H9 (cell line): Measurements from ENCODE around the gene CST9L. TPM values are rescaled to one million over a fixed set of nuclear protein-coding genes. Genes with fewer than 3 reads are reported as not detected.

Source experiments
- DNase-seq: peaks from one replicate; pipeline ENCODE4 v3.0.0-alpha.2; 2017
- H2AFZ ChIP-seq: one replicate; pipeline ENCODE4 v1.6.1; 2013; ENCODE audit warnings: mild to moderate bottlenecking, low read length, control low read depth, moderate library complexity
- H2AK5ac ChIP-seq: 2 replicates; pipeline ENCODE4 v1.6.1; 2013; ENCODE audit warnings: low read length, control low read depth, mixed read lengths; ENCODE audit not compliant: insufficient read length
- H2BK120ac ChIP-seq: one replicate; pipeline ENCODE4 v1.6.1; 2013; ENCODE audit warnings: low read depth, mild to moderate bottlenecking, low read length, control low read depth, inconsistent platforms; ENCODE audit not compliant: poor library complexity, severe bottlenecking
- H2BK12ac ChIP-seq: 2 replicates; pipeline ENCODE4 v1.6.1; 2013; ENCODE audit warnings: low read length, control low read depth, mixed read lengths, low read depth; ENCODE audit not compliant: insufficient read length
- H2BK15ac ChIP-seq: 2 replicates; pipeline ENCODE4 v1.6.1; 2013; ENCODE audit warnings: low read depth, low read length, control low read depth
- H2BK20ac ChIP-seq: one replicate; pipeline ENCODE4 v1.6.1; 2013; ENCODE audit warnings: low read depth, mild to moderate bottlenecking, low read length, control low read depth, inconsistent platforms; ENCODE audit not compliant: poor library complexity, severe bottlenecking
- H2BK5ac ChIP-seq: 2 replicates; pipeline ENCODE4 v1.6.1; 2013; ENCODE audit warnings: low read length, control low read depth, mixed read lengths; ENCODE audit not compliant: insufficient read length
- H3K14ac ChIP-seq: 2 replicates; pipeline ENCODE4 v1.6.1; 2013; ENCODE audit warnings: low read length, control low read depth; ENCODE audit not compliant: insufficient read depth
- H3K18ac ChIP-seq: 2 replicates; pipeline ENCODE4 v1.6.1; 2013; ENCODE audit warnings: low read depth, mild to moderate bottlenecking, mixed read lengths, low read length, control low read depth; ENCODE audit not compliant: insufficient read length
- H3K23ac ChIP-seq: 2 replicates; pipeline ENCODE4 v1.6.1; 2013; ENCODE audit warnings: low read length, control low read depth, mixed read lengths, low read depth; ENCODE audit not compliant: insufficient read length
- H3K23me2 ChIP-seq: 2 replicates; pipeline ENCODE4 v1.6.1; 2013; ENCODE audit warnings: low read depth, mild to moderate bottlenecking, mixed read lengths, low read length, control low read depth; ENCODE audit not compliant: insufficient read length, poor library complexity, severe bottlenecking
- H3K27ac ChIP-seq: 2 replicates; pipeline ENCODE4 v1.5.1; 2013; ENCODE audit warnings: low read length, control low read depth, mixed read lengths, low read depth; ENCODE audit not compliant: insufficient read length
- H3K27me3 ChIP-seq: 2 replicates; pipeline ENCODE4 v1.6.1; 2013; ENCODE audit warnings: low read length, control low read depth, inconsistent platforms; ENCODE audit not compliant: insufficient read depth
- H3K4ac ChIP-seq: 2 replicates; pipeline ENCODE4 v1.6.1; 2013; ENCODE audit warnings: low read depth, mild to moderate bottlenecking, control low read depth, inconsistent platforms, low read length, moderate library complexity
- H3K4me1 ChIP-seq: 2 replicates; pipeline ENCODE4 v1.6.1; 2013; ENCODE audit warnings: low read length, control low read depth, inconsistent platforms; ENCODE audit not compliant: insufficient read depth
- H3K4me2 ChIP-seq: 2 replicates; pipeline ENCODE4 v1.6.1; 2013; ENCODE audit warnings: low read length, control low read depth, mixed read lengths; ENCODE audit not compliant: insufficient read length, insufficient read depth
- H3K56ac ChIP-seq: 2 replicates; pipeline ENCODE4 v1.6.1; 2013; ENCODE audit warnings: low read depth, mild to moderate bottlenecking, mixed read lengths, low read length, control low read depth; ENCODE audit not compliant: insufficient read length
- H3K79me1 ChIP-seq: 2 replicates; pipeline ENCODE4 v1.6.1; 2013; ENCODE audit warnings: low read depth, mild to moderate bottlenecking, moderate library complexity, low read length, control low read depth, inconsistent platforms; ENCODE audit not compliant: insufficient read depth, poor library complexity, severe bottlenecking
- H3K79me2 ChIP-seq: 2 replicates; pipeline ENCODE4 v1.6.1; 2013; ENCODE audit warnings: low read length, control low read depth, inconsistent platforms; ENCODE audit not compliant: insufficient read depth
- H3K9ac ChIP-seq: 2 replicates; pipeline ENCODE4 v1.6.1; 2013; ENCODE audit warnings: low read length, control low read depth, mixed read lengths; ENCODE audit not compliant: insufficient read length; ENCODE audit errors: extremely low read depth
- H3K9me3 ChIP-seq: one replicate; pipeline ENCODE4 v1.6.1; 2013; ENCODE audit warnings: low read depth, low read length, inconsistent platforms; ENCODE audit not compliant: control insufficient read depth
- H3T11ph ChIP-seq: one replicate; pipeline ENCODE4 v1.6.1; 2013; ENCODE audit warnings: mild to moderate bottlenecking, low read length, control low read depth, inconsistent platforms
- H4K20me1 ChIP-seq: one replicate; pipeline ENCODE4 v1.6.1; 2013; ENCODE audit not compliant: control insufficient read depth, insufficient read length, insufficient read depth
- H4K5ac ChIP-seq: 2 replicates; pipeline ENCODE4 v1.6.1; 2013; ENCODE audit warnings: low read depth, mild to moderate bottlenecking, mixed read lengths, low read length, control low read depth; ENCODE audit not compliant: insufficient read length
- H4K8ac ChIP-seq: replicated peaks from 2 replicates; pipeline ENCODE4 v1.6.1; 2013; ENCODE audit warnings: low read length, control low read depth, mixed read lengths, low read depth; ENCODE audit not compliant: insufficient read length
- H4K91ac ChIP-seq: 2 replicates; pipeline ENCODE4 v1.6.1; 2013; ENCODE audit warnings: low read depth, mild to moderate bottlenecking, moderate library complexity, mixed read lengths, low read length, control low read depth; ENCODE audit not compliant: insufficient read length
- H3K27ac Mint-ChIP-seq, 3 experiments: 2 replicates in 2 of 3; 3 replicates in 1 of 3; pipeline ENCODE4 v1.8.0; 2020 to 2021; ENCODE audit warnings: mixed read lengths in 3 of 3, mild to moderate bottlenecking in 1 of 3, moderate library complexity in 1 of 3
- H3K27me3 Mint-ChIP-seq: 2 replicates; pipeline ENCODE4 v1.8.0; 2021; ENCODE audit warnings: low read depth, mild to moderate bottlenecking, moderate library complexity, mixed read lengths
- H3K36me3 Mint-ChIP-seq, 3 experiments: 2 replicates in 2 of 3; 3 replicates in 1 of 3; pipeline ENCODE4 v1.8.0; 2020 to 2021; ENCODE audit warnings: low read depth in 3 of 3, mixed read lengths in 3 of 3; ENCODE audit not compliant: insufficient read depth in 1 of 3
- H3K4me1 Mint-ChIP-seq, 2 experiments: 2 replicates each; pipeline ENCODE4 v1.8.0; 2020; ENCODE audit warnings: mixed read lengths in 2 of 2
- H3K4me3 Mint-ChIP-seq, 2 experiments: 2 replicates in 1 of 2; 3 replicates in 1 of 2; pipeline ENCODE4 v1.8.0; 2020 to 2021; ENCODE audit warnings: mild to moderate bottlenecking in 2 of 2, mixed read lengths in 2 of 2, moderate library complexity in 1 of 2
- H3K9me3 Mint-ChIP-seq, 2 experiments: 2 replicates in 1 of 2; 3 replicates in 1 of 2; pipeline ENCODE4 v1.8.0; 2020; ENCODE audit warnings: mild to moderate bottlenecking in 2 of 2, mixed read lengths in 2 of 2, moderate library complexity in 1 of 2
- CTCF ChIP-seq: fragments of 200-600 bp; sonication (generic); conservative IDR thresholded peaks from 3 replicates; pipeline ENCODE4 v1.8.0; 2021; ENCODE audit warnings: antibody characterized with exemption, mild to moderate bottlenecking
- WGBS: extraction: QIAGEN DNeasy Blood & Tissue Kit; methylation state at CpG from one replicate; pipeline ENCODE4 v1.1.7; 2013; ENCODE audit warnings: missing lambda C conversion rate, low lambda C conversion rate, mixed read lengths; ENCODE audit not compliant: insufficient read length; ENCODE audit errors: extremely low coverage; 5-methylcytosine and 5-hydroxymethylcytosine counted together
- total RNA-seq: library from RNA; stranded (reverse); gene quantifications from 2 replicates; pipeline ENCODE4 v1.2.1, GENCODE V29; 2021

CST9L gene
- total RNA-seq, 1 experiment from 2014 or later, result not detected

- Histone ChIP-seq H2BK5ac (no peak overlapping the region), H3K56ac (no peak overlapping the region), H3K4me2 (no peak overlapping the region), H2BK15ac (no peak overlapping the region), H2BK20ac (no peak overlapping the region), H2BK120ac (no peak overlapping the region), H2BK12ac (no peak overlapping the region), H3K9me3 (no peaks in the 10 kb centered on the region), H3K27me3 (no peaks in the 10 kb centered on the region; the same call in 1 of the 2 replicates), H2AFZ (no peak overlapping the region), H3K4me1 (no peaks in the 10 kb centered on the region), H3K4ac (no peak overlapping the region), H3T11ph (no peak overlapping the region), H3K79me2 (no peaks in the 10 kb centered on the region; the same call in 1 of the 2 replicates), H3K9ac (no peak overlapping the region), H3K18ac (no peak overlapping the region), H2AK5ac (no peak overlapping the region), H3K27ac (no peak overlapping the region), H4K5ac (no peak overlapping the region), H3K14ac (no peak overlapping the region), H3K79me1 (no peaks in the 10 kb centered on the region), H3K23me2 (no peaks in the 10 kb centered on the region), H4K91ac (no peak overlapping the region), H3K23ac (no peak overlapping the region), H4K8ac (no peak overlapping the region), H4K20me1 (no peaks in the 10 kb centered on the region)
- Mint-ChIP-seq H3K36me3 (peaks cover 0 to 10% (median 0%) of the 10 kb centered on the region in 3 experiments; a peak in 4 of 7 replicates), H3K4me3 (no peak overlapping the region), H3K27me3 (peaks cover 15% of the 10 kb centered on the region; the same call in 1 of the 2 replicates), H3K4me1 (peaks cover 16 to 26% of the 10 kb centered on the region in 2 experiments), H3K27ac (no peak overlapping the region; a peak in 1 of 7 replicates), H3K9me3 (peaks cover 0 to 2% of the 10 kb centered on the region in 2 experiments; a peak in 2 of 5 replicates)
- DNase-seq, result peak; percentile 27
- WGBS, result no CpG with 5 or more reads among the region's 13 CpGs
- no peak for TF ChIP-seq CTCF
These were observed 18.6 kb upstream of the CST9L start for GRCh38 chr20:23586735-23587525.
